ENCODE measurements around the gene NRG2. TPM values are rescaled to one million over a fixed set of nuclear protein-coding genes. Genes with fewer than 3 reads are reported as not detected.

NRG2 gene
- total and polyA plus RNA-seq, 4 donors, result 0.81 to 1.3 (median 1.2) TPM; not detected in 1

- DNase-seq (no peak), ATAC-seq (ENCODE audit: low FRiP score) (no peak)
- no peaks in the 10 kb centered on the region for H3K9me3 ChIP-seq (ENCODE audit: control insufficient read depth, low read length)
- no peaks in the 10 kb centered on the region for H3K4me1 ChIP-seq (ENCODE audit: control insufficient read depth in 1 of 2, insufficient read depth in 2 of 2, low read length in 2 of 2)
- no peaks in the 10 kb centered on the region for H3K27me3 ChIP-seq (ENCODE audit: control insufficient read depth in 1 of 2, insufficient read depth in 2 of 2, low read length in 1 of 2)
- no peak overlapping the region for H3K27ac ChIP-seq (ENCODE audit: low read depth in 1 of 2, low read length in 2 of 2)
- no peak overlapping the region for H3K4me3 ChIP-seq (ENCODE audit: low read length in 2 of 2)
- WGBS, 2 donors, result 93 to 100% methylated on average over 1 of the region's 1 CpG
- intact Hi-C loops (cut with DNase I), result no loop called here
- H3K36me3 ChIP-seq (ENCODE audit: control insufficient read depth in 1 of 2, insufficient read depth in 2 of 2, low read length in 1 of 2), result no peaks in the 10 kb centered on the region
Observed at GRCh38 chr5:139995929-139996328, 47.2 kb downstream of the NRG2 start.

GRCh38 chr5:139994234-139994633, 48.9 kb downstream of the NRG2 start:
- intact Hi-C loops (cut with DNase I), result no loop called here
- DNase-seq (no peak), ATAC-seq (ENCODE audit: low FRiP score) (no peak)
- Histone ChIP-seq H3K4me1 (ENCODE audit: control insufficient read depth in 1 of 2, insufficient read depth in 2 of 2, low read length in 2 of 2) (no peaks in the 10 kb centered on the region), H3K9me3 (ENCODE audit: control insufficient read depth, low read length) (no peaks in the 10 kb centered on the region), H3K4me3 (ENCODE audit: low read length in 2 of 2) (no peak overlapping the region), H3K27me3 (ENCODE audit: control insufficient read depth in 1 of 2, insufficient read depth in 2 of 2, low read length in 1 of 2) (no peaks in the 10 kb centered on the region), H3K27ac (ENCODE audit: low read depth in 1 of 2, low read length in 2 of 2) (no peak overlapping the region), H3K36me3 (ENCODE audit: control insufficient read depth in 1 of 2, insufficient read depth in 2 of 2, low read length in 1 of 2) (no peaks in the 10 kb centered on the region)
- WGBS, 2 donors, result 79 to 87% methylated on average over 1 of the region's 1 CpG

DNA sequence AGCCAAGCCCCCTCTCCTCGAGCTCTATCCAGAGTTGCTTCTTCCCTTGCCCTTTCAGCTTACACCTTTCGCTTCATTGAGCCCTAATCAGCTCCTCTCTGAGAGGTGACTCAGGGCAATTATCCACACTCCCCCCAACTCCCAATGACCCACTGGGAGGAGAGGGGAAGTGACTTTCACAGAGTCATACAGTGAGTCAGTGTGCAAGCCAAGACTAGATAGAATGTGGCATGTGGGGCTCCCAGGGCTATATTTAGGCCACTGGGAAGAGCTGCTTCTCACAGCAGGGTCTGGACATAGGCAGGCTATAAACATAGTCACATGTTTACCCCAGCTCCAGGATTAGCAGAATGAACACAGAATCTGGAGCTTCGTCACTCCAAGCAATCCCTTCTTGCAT, 57.4 kb downstream of the NRG2 start:
- Histone ChIP-seq H3K4me1 (ENCODE audit: control insufficient read depth in 1 of 2, insufficient read depth in 2 of 2, low read length in 2 of 2) (no peaks in the 10 kb centered on the region), H3K27me3 (ENCODE audit: control insufficient read depth in 1 of 2, insufficient read depth in 2 of 2, low read length in 1 of 2) (no peaks in the 10 kb centered on the region), H3K36me3 (ENCODE audit: control insufficient read depth in 1 of 2, insufficient read depth in 2 of 2, low read length in 1 of 2) (no peaks in the 10 kb centered on the region), H3K27ac (ENCODE audit: low read depth in 1 of 2, low read length in 2 of 2) (no peak overlapping the region), H3K9me3 (ENCODE audit: control insufficient read depth, low read length) (no peaks in the 10 kb centered on the region), H3K4me3 (ENCODE audit: low read length in 2 of 2) (no peak overlapping the region)
- ATAC-seq (ENCODE audit: low FRiP score) (no peak), DNase-seq (no peak)
- 70 to 83% methylated on average over 3 of the region's 3 CpGs for WGBS, 2 donors
- intact Hi-C loops (cut with DNase I), result no loop called here

GRCh38 chr5:139985290-139985689, 57.8 kb downstream of the NRG2 start:
- no peak for ATAC-seq (ENCODE audit: low FRiP score)
- H3K27me3 ChIP-seq (ENCODE audit: control insufficient read depth in 1 of 2, insufficient read depth in 2 of 2, low read length in 1 of 2), result no peaks in the 10 kb centered on the region
- H3K4me1 ChIP-seq (ENCODE audit: control insufficient read depth in 1 of 2, insufficient read depth in 2 of 2, low read length in 2 of 2), result no peaks in the 10 kb centered on the region
- no peak overlapping the region for H3K27ac ChIP-seq (ENCODE audit: low read depth in 1 of 2, low read length in 2 of 2)
- no peak for DNase-seq
- intact Hi-C loops (cut with DNase I), result no loop called here
- 58 to 66% methylated on average over 5 of the region's 5 CpGs for WGBS, 2 donors
- no peaks in the 10 kb centered on the region for H3K9me3 ChIP-seq (ENCODE audit: control insufficient read depth, low read length)
- no peak overlapping the region for H3K4me3 ChIP-seq (ENCODE audit: low read length in 2 of 2)
- H3K36me3 ChIP-seq (ENCODE audit: control insufficient read depth in 1 of 2, insufficient read depth in 2 of 2, low read length in 1 of 2), result no peaks in the 10 kb centered on the region

DNA sequence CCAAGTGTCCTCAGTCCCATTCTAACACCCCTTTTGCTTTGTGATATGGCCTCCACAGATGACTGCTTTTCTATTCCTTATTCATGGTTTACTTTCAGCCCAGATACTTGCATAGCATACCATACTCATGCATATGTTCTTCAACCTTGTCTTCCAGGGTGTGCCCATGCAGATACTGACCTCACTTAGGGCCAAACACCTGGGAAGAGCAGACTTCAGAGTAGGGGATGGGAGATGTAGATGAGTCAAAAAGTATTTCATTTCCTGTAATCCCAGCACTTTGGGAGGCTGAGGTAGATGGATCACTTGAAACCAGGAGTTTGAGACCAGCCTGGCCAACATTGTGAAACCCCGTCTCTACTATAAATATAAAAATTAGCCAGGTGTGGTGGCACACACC, 58.3 kb downstream of the NRG2 start:
- Histone ChIP-seq H3K36me3 (ENCODE audit: control insufficient read depth in 1 of 2, insufficient read depth in 2 of 2, low read length in 1 of 2) (no peaks in the 10 kb centered on the region), H3K4me3 (ENCODE audit: low read length in 2 of 2) (no peak overlapping the region), H3K27me3 (ENCODE audit: control insufficient read depth in 1 of 2, insufficient read depth in 2 of 2, low read length in 1 of 2) (no peaks in the 10 kb centered on the region), H3K27ac (ENCODE audit: low read depth in 1 of 2, low read length in 2 of 2) (no peak overlapping the region), H3K9me3 (ENCODE audit: control insufficient read depth, low read length) (no peaks in the 10 kb centered on the region), H3K4me1 (ENCODE audit: control insufficient read depth in 1 of 2, insufficient read depth in 2 of 2, low read length in 2 of 2) (no peaks in the 10 kb centered on the region)
- 87 to 97% methylated on average over 1 of the region's 1 CpG for WGBS, 2 donors
- ATAC-seq (ENCODE audit: low FRiP score), result no peak
- intact Hi-C loops (cut with DNase I), result no loop called here
- no peak for DNase-seq

- no peak for DNase-seq
- no peak overlapping the region for H3K4me3 ChIP-seq (ENCODE audit: low read length in 2 of 2)
- no peaks in the 10 kb centered on the region for H3K27me3 ChIP-seq (ENCODE audit: control insufficient read depth in 1 of 2, insufficient read depth in 2 of 2, low read length in 1 of 2)
- H3K4me1 ChIP-seq (ENCODE audit: control insufficient read depth in 1 of 2, insufficient read depth in 2 of 2, low read length in 2 of 2), result no peaks in the 10 kb centered on the region
- H3K36me3 ChIP-seq (ENCODE audit: control insufficient read depth in 1 of 2, insufficient read depth in 2 of 2, low read length in 1 of 2), result no peaks in the 10 kb centered on the region
- ATAC-seq (ENCODE audit: low FRiP score), result no peak
- no peaks in the 10 kb centered on the region for H3K9me3 ChIP-seq (ENCODE audit: control insufficient read depth, low read length)
- intact Hi-C loops (cut with DNase I), result no loop called here
- H3K27ac ChIP-seq (ENCODE audit: low read depth in 1 of 2, low read length in 2 of 2), result no peak overlapping the region
Observed at GRCh38 chr5:139982975-139983240, 60.2 kb downstream of the NRG2 start.

DNA sequence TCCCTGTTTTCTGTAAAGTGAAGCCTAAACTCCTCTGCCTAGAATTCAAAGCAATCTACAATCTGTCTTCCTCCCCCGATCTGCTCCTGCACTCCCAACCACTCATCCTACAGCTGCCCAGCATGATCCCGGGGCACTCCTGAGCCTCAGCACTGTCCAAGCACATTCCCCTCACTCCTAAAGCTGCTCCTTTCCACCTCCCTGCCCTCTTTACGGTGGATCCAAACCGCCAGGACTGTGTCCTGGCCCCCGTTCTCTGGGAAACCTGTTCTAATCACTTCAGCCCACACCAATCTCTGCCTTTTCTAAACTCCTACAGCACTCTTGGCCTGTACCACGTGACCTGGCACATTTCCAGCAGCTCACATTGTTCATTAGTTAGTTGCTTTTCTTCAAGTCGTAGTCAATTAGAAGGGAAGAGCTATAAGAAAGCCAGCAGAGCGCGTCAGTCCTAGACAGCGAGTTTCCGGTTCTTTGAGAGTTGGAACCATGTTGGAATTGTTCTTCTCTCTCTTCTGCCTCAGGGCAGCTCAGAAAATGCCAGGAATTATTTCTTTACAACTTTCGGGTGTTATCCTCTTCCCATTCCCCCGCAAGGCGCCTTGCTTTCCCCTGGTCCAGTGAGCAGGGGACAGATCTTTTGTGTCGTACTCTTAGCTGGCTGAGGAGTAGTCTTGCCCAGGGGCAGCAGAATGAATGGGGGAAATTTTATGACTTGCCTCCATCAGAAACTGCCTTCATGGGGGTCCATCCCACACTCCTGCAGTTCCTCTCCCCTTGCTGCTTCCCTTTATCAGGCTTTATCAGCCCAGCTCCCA, 60.7 kb downstream of the NRG2 start:
- intact Hi-C loops (cut with DNase I), result no loop called here
- H3K27me3 ChIP-seq (ENCODE audit: control insufficient read depth in 1 of 2, insufficient read depth in 2 of 2, low read length in 1 of 2), result no peaks in the 10 kb centered on the region
- H3K9me3 ChIP-seq (ENCODE audit: control insufficient read depth, low read length), result no peaks in the 10 kb centered on the region
- ATAC-seq (ENCODE audit: low FRiP score) (no peak), DNase-seq (no peak)
- no peaks in the 10 kb centered on the region for H3K36me3 ChIP-seq (ENCODE audit: control insufficient read depth in 1 of 2, insufficient read depth in 2 of 2, low read length in 1 of 2)
- no peak overlapping the region for H3K27ac ChIP-seq (ENCODE audit: low read depth in 1 of 2, low read length in 2 of 2)
- 71 to 76% methylated on average over 15 of the region's 15 CpGs for WGBS, 2 donors
- no peak overlapping the region for H3K4me3 ChIP-seq (ENCODE audit: low read length in 2 of 2)
- H3K4me1 ChIP-seq (ENCODE audit: control insufficient read depth in 1 of 2, insufficient read depth in 2 of 2, low read length in 2 of 2), result no peaks in the 10 kb centered on the region

DNA sequence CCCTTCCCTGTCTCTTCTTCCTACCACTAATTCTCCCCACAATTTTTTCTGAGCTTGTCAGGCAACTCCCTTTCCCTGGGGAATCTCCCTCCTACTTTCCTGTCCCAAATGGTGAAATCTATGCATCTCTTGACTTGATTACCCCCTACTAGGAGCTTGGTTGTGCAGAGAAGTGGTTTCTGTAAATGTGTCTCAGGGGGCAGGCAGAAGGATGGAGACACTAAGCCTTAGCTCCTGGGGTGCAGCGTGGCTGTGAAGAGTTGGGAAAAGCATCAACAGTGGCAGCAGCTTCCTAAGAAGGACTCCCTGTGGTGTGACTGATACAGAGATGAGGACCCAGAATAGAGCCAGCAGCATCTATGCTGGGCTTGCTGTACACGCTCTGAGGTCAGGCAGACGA, 62.3 kb downstream of the NRG2 start:
- no peaks in the 10 kb centered on the region for H3K27me3 ChIP-seq (ENCODE audit: control insufficient read depth in 1 of 2, insufficient read depth in 2 of 2, low read length in 1 of 2)
- no peaks in the 10 kb centered on the region for H3K4me1 ChIP-seq (ENCODE audit: control insufficient read depth in 1 of 2, insufficient read depth in 2 of 2, low read length in 2 of 2)
- WGBS, 2 donors, result 52 to 74% methylated on average over 3 of the region's 3 CpGs
- ATAC-seq (ENCODE audit: low FRiP score), result no peak
- intact Hi-C loops (cut with DNase I), result no loop called here
- H3K4me3 ChIP-seq (ENCODE audit: low read length in 2 of 2), result no peak overlapping the region
- no peaks in the 10 kb centered on the region for H3K9me3 ChIP-seq (ENCODE audit: control insufficient read depth, low read length)
- H3K27ac ChIP-seq (ENCODE audit: low read depth in 1 of 2, low read length in 2 of 2), result no peak overlapping the region
- DNase-seq, result no peak
- no peaks in the 10 kb centered on the region for H3K36me3 ChIP-seq (ENCODE audit: control insufficient read depth in 1 of 2, insufficient read depth in 2 of 2, low read length in 1 of 2)

DNA sequence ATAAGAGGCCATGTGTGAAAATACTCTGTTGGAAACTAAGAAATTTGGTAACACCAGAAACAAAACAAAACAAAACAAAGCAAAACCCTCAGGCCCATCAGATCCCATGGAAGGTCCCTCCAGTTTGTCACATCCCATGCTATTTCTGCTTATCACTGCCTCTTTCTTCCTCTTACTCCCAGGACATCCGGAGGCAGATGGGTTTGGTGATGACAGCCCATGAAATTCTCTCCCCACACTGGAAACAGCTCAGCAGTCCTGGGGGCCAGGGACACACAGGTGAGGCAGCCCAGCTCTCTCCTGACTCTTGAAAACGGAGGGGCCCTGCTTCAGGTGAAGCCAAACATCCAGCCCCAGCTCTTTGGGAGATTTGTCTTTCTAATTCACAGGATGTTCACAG, 63.2 kb downstream of the NRG2 start:
- Histone ChIP-seq H3K4me1 (ENCODE audit: control insufficient read depth in 1 of 2, insufficient read depth in 2 of 2, low read length in 2 of 2) (no peaks in the 10 kb centered on the region), H3K9me3 (ENCODE audit: control insufficient read depth, low read length) (no peaks in the 10 kb centered on the region), H3K4me3 (ENCODE audit: low read length in 2 of 2) (no peak overlapping the region), H3K27ac (ENCODE audit: low read depth in 1 of 2, low read length in 2 of 2) (no peak overlapping the region), H3K36me3 (ENCODE audit: control insufficient read depth in 1 of 2, insufficient read depth in 2 of 2, low read length in 1 of 2) (no peaks in the 10 kb centered on the region), H3K27me3 (ENCODE audit: control insufficient read depth in 1 of 2, insufficient read depth in 2 of 2, low read length in 1 of 2) (no peaks in the 10 kb centered on the region)
- DNase-seq, result no peak
- intact Hi-C loops (cut with DNase I), result no loop called here
- WGBS, 2 donors, result 70 to 80% methylated on average over 2 of the region's 2 CpGs
- ATAC-seq (ENCODE audit: low FRiP score), result no peak
